HK-2 (cell line): ENCODE results near the gene RAB6B.

Experiments used
- DNase-seq: peaks from one replicate; pipeline ENCODE4 v3.0.0-alpha.2; 2018; ENCODE audit not compliant: unreplicated experiment

Gene RAB6B

DNA sequence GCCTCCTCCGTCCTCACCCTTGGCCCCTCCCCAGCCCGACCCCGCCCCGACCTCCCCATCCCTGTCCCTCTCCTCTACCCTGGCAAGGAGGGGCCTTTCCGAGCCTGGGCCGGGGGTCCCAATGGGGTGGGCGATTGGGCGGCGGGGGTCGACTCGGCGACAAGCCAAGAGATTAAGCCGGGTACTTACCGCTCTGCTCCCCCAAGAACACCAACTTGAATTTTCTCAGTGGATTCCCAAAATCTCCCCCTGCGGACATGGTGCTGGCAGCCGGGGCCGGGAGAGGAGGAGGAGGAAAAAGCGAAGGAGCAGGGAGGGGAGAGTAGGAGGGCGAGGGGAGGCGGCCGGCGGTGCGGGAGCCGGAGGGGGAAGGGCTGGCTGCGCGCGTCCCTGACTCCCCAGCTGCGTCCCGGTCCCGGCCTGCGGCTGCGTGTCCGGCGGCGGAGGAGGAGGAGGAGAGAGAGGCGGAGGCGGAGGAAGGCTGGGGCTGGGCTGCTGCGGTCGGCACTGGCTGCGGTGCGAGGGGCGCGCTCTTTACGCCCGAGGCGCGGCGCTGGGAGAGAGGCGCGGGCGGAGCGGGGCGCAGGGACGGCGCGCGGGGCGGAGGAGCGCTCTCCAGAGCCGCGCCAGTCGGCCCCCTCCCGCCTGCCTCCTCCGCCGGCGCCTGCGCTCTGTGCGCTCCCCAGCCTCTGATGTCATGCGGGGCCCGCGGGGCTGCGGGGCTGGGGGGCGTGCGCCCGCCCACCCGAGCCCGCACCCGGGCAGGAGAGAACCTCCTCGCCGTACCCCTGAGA, at the start of gene RAB6B:
Gene RAB6B (minus strand): TSS at position 675 of the 794 bp plus-strand sequence. CDS start 416 bp downstream, at position 259.
- peak; percentile 67 for DNase-seq

DNA sequence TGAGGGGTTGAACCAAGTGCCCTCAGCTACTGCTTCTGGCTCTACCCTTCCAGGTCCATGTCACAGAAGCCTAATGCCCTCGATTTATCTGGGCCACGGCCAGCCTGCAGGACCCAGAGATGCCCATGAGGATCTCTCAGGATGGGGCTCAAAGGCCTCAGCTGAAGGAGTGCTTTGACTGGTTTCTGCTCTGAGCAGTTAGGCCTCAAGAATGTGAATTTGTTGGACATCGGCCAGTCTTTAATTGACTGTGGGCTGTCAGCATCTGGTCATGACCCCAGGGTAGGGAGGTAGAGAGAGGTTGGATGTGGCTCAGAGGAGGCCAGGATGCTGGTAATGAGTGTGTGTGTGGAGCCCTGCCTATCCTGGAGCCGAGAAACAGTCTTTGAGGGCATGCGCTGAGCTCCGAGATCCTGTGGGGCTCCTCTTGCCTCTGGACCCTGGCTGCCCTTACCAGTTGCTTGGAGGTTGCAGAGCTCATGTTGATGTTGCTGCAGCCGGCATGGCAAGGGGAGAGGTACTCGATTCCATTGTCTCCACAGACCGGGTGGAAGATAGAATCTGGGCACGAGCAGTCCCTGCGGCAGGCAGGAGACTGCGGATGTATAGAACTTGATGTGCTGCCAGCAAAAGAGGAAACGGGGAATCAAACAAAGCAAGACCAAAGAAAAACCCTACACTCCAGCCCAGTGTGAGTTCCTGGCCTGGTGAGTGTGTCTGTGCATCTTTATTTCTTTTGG, 49.1 kb upstream of the RAB6B start:
- peak; percentile 71 for DNase-seq

DNA sequence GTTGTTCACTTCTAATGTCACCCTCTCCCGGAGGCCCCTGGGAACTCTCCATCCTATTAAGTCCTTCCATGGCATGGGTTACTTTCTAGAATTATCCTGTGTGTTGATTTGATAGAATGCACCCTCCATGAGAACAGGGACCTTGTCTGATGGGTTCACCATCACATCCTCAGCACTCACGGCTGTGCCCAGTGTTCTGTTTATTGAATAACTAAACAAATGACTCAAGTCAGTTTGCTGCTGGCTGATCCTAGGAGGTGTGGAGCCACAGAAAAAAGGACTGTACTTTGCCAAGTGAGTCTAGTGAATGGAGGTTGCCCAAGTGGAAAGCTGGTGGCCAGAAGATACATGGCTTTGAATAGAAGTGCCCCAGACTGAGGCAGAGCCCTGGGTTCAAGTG, 48.5 kb upstream of the RAB6B start:
- peak; percentile 34 for DNase-seq

DNA sequence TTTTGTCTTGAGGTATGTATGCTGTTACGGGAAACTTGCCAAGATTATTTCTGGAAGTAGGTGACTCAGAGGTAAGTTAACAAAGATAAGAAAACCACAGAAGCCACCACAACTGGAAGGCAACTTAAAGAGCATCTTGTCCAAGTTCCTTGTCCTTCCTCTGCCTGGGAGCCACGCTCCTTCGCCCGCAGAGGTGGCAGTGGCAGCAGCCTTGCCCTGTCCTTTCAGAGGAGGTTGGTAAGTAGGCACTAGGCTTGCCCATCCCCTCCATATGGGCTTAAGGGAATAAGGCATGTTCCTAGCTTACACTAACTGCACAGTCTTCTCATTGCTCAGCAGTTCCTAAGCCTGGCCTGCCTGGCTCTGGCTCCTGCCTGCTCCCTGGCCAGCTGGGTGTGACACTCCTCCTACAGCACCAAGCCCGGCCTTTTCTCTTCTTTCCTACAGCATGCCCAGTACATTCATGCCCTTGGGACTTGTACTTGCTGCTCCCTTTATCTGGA, 48.0 kb upstream of the RAB6B start:
- peak; percentile 70 for DNase-seq

DNA sequence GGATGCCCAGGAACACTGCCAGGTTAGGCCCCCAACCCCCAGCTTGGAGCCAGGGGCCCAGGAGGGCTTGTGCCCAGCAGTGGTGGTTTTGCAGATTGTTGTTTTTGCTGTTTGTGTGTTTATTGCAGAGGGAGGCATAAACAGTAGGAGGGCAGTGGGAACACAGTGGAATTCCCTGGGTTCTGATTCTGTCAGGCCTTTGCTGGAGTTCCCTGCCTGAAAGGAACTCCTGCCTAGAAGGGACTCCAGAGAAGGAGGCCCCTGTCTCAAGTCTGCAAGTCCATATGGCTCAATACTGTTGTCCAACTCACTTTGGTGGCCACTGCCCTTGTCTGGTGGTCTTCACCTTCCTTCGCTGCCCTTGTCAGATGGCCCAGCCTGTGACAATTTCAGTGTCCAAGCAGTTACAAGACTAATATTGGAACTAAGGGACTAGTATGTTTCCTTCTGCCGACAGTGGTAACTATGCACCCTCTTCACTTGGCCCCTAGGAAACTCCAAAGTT, 47.4 kb upstream of the RAB6B start:
- DNase-seq: no peak

DNA sequence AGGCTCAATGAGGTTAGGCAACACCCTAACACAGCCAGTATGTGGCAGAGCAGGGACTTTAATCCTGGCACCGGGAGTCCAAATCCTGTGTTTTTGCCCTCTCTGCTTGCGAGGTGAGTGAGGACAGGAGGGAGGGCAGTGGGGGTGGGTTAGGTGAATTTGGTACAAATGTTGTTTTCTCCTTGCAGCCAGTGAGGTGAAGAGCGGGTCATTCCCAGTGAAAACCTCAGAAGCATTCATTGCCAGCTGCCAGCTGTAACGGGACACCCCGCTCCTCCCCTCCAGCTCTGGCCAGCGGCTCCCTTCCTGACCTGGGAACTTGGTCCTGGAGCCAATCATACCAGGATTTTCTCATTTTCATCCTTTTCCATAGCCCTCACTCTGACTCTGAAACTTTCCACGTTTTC, 45.7 kb upstream of the RAB6B start:
- no peak for DNase-seq

DNA sequence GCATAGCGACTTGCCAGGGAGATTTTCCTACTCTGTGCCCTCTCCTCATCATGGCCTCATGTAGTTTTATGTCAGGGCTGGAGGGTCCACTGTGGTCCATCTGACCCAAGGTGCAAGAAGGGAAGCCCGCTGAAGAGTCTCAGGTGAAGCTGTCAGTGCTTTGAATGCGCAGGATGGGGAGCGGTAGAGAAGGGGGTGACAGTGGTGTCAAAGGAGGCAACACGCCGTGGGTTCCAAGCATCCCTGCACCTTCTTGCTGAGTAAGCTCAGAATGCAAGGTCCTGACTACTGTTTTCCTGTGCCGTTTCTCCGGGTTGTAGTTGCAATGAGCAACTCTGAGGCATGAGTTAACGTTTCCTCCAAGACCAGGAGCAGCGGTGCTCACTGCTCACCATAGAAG, 44.9 kb upstream of the RAB6B start:
- no peak for DNase-seq

DNA sequence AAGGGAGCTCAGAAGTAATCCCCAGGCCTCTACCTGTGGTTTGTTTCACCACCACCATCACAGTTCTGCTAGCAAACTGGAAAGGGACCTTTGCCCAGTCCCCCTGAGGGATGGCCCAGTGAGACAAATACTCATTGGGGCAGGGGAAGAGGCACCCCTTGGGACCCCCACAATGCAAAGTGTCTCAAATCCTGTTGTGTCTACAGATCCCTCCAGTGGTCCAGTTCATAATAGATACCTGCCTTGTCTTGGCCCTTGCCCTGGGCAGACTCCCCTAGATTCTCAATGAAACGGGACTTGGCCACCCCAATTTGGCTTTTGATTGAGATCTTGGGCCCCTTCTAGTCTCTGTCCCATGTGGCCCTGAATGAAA, 43.8 kb upstream of the RAB6B start:
- no peak for DNase-seq

DNA sequence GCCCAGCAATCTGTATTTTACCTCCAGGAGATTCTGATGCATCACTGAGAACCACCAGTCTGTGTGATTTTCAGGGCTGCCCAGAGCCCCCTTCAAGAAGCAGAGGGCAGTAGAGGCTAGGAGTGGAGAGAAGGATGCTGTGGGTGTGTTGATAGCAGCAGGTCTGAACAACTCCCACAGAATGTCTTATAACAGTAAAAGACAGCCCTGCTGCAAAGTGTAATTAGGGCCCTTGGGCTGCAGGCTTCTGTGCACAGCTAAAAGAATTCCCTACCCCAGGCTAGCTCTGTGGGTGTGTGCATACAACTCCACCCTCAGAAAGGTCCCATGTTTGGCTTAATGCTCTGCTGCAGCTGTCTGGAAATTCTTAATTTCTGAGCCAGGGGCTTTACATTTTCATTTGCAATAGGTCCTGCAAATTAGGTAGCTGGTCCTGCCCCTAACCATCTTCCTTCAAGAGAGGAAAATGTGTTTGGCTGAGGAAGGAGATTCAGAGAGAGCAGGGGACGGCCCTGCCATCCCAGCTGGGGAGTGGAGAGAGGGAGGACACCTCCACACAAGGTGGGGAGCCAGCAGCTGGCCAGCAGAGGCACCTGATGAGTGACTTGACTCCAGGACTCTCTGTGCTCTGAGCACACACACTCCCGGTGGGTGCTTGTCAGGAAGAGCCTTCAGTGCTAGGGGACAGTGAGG, 43.2 kb upstream of the RAB6B start:
- DNase-seq: no peak

DNA sequence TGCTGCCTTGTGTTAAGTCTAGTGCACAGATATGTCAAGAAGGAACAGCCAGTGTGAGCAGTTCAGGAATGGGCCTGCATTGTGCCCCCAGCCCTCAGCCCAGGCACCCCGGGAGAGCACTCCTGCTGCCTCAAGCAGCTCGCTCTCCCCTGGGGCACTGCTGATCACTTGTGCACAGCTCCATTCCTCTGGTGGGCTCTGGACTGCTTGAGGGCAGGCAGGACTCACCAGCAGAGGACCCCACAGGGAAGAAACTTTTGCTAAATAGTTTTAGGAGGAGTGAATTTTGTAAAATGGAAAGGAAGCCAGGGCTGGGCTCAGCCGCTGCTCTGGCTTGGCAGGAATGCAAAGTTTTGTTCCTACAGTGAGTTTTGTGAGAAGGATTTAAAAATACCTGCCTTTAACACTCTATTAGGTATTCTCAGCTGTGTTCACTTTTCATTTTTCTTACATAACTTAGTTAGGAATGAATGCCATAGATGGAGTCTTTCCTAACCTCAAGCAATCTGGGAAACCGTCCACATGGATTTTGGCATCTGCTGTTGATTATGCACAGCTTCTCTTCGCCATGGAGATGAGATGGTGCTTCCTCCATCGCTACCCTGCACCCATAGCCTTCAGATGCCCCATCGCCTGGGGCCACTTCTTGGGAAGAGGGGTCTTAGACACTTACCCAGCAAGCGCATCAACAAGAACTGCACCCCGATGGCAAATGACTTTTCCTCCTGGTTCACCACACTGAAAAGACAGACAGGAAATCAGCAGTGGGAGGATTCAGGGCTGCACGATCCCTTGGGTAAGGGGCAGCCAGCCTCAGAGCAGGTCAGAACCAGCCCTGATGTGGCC, 42.3 kb upstream of the RAB6B start:
- DNase-seq: no peak

DNA sequence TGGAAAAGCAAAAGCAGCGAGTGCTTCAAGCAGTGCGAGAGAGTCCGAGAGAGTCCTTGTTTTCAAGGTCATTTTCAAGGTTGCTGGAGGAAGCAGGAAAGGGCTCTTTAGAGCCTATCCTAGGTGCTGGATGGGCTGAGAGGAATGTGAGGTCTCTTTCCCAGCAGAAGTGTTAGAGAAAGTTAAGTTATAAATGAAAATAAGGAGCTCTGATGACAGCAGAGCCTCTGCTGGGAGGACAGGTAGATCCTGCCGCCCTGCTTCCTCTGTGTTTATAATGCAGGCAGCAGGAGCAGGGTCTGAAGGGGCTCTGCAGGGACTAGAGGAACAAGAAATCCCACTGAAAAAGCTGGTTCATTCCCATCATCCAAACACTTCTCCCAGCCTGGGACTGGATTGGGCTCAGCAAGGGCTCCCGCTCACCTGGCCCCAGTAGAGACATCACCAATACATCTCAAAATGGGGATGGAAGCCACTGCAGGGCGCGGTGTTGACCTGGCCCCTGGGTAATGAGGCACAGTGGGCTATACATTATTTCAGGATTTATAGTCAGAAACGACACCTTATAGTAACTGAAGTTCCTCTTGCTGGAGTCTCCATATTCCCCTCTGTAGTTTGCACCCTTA, 41.5 kb upstream of the RAB6B start:
- no peak for DNase-seq

DNA sequence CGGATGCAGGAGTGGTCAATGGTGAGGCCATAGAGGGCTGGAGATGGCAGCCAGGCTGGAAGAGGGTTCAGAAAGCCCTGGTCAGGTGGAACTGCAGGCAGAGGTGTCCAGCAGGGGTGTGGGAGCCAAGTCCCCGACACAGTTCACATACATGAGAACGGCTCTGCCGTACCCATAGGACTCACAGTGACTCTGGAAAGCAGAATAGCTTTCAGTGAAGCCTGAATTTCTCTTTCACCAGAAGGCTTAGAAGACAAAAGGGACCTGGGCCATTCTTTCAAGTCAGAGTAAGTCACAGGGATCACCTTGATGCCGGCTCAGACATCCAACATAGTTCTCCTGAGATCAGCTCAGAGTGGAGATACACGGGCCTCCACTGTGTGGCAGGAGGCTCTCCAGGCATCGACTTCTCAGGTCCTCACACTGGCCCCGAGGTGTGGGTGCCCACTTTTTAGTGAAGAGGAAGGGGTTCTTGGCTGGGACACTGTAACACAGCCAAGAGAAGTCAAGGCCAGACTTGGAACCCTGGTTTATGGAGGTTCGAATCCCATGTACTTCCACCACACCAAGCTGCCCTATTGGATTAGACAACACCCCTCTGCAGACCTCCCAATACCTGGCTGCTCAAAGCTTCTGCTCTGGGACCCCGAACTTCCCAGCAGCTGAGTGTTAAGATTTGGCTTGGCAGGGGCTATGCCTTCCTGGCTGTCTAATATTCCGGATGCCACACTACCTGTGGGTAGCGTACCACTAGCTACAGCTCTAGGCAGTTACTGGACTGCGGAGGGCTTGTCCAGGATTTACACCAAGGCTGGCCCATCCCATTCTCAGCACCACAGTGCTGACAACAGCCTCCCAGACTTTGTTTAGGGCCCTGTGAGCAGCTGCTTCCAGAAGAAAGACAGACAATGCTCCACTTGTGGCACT, 40.4 kb upstream of the RAB6B start:
- no peak for DNase-seq

DNA sequence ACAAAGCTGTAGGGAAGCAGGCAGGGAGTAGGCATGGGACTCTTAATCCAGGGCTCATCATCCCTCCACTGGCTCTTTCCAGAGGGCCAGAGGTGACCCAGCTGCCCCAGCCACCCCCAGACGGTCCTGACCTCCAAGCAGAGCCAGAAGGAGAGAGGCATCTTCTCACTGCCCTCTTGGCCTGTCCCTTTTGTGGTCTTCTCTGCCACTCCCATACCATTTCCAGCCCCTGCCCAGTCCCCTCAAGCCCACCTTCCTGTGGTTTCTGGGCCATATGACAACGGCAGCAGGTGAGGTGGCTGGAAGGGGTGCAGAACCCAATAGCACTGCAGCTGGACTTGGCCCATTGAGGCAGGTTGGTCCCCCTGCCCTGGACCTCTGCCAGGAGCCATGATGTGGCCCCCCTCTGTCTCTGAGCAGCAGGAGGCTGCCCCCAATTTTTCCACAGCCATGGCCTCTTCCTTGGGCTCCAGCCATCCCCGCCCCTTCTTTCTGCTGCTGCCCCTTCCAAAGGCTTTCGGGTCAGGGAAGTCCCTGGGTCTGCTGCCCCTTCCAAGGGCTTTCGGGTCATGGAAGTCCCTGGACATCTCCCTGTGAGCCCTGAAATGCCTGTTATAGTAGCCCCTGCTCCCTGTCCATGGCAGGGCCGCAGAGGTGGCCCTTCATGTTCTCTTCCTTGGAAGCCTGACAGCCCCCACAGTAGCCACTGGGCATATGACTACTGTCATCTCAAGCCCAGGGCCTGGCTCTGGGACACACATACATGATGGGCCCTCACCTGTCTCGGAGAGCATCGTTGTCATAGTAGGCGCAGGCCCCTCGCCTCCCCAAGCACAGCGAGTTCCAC, 39.5 kb upstream of the RAB6B start:
- DNase-seq: no peak

DNA sequence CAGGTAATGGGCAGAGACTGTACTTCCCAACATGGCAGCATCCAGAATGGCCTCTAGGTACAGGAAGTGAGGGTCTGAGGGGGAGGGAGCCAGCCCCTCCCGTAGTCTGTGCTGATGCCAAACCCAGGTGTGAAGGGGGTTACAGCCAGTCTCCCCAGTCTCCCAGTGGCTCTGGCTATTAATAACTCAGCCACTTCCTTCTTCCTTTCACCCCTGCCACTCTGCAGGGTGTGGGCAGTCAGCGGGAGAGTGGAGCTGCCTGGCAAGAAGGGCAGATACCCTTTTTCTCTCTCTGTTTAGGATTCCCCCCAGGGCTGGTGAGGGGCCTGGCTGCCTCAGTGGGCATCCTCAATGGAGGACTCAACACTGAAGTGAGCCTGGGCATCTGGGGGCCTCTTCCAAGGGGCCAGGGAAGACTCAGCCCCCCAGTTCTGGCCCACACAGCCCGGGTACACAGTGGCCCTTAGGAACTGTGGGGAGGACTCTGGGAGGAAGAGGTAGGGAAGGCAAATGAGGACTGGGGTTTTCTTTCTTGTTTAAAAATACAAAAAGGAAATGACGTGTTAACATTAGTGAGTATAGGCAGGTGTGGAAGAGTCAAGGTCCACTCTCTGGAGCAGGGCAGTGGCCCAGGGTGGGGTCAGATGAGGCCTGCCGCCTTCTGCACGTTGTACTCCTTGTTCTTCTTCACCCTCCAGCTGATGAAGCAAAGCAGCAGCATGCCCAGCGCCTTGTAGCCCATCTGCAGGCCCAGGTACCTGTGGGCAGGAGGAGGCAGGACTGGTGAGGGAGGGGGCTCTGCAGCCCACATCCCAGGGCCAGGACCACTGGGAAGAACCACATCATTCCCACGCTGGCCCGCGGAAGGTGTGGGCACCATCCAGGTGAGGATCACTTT, 38.6 kb upstream of the RAB6B start:
- no peak for DNase-seq

DNA sequence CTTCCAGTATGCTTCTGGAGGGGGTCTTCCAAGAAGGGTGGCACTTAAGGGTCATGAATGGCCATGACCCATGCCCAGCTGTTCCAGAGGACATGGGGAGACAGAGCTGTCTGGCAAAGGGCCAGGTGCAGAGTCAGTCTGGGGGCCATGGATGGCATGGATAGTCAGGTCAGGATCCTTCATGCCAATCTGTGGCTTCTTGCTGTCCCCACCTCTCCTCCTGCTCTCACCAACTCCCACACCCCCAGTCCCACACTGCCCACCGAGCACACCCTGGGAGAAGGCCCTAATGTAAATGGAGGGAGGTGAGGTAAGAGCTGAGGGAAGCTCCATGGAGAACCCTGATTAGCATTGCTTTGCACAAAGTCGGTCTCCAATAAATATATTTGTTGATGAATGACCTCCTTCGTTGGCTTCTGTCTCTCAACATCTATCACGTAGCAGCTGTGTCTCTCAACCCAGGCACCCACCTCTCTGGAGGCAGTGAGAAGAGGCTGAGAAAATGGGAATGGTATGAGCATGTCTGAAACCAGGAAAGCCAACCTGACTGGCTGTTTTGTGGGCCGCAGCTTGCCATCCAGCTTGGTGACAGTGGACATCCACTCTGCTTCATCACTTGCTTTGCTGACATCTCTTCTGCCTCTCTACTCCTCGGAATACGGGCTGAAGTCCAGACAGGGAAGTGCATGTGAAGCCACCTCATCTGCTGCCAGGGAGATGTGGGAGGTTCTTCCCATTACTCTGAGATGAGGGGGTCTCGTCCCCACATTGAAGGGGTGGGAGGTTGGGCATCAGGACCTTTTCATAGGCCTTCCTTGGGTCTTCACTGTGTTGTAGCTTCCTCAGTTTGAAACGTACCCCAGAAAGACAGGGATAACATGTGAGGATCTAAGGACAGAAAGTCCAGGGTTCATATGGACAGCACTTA, 37.7 kb upstream of the RAB6B start:
- no peak for DNase-seq

DNA sequence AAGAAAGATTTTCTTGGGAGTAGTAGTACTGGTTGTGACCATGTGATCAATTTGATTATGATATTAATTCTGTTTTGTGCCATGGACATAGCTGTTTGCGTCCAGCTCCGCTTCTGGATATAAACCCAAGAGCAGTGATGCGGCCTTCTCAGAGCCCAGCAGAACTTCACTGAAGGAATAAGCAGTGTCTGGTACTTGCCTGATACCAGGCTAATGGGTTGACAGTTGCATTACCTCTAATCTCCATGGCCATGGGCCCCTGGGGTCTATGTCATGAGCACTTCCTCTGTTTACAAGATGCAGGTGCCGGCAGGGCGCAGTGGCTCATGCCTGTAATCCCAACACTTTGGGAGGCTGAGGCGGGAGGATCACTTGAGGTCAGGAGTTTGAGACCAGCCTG, 36.3 kb upstream of the RAB6B start:
- DNase-seq: no peak

DNA sequence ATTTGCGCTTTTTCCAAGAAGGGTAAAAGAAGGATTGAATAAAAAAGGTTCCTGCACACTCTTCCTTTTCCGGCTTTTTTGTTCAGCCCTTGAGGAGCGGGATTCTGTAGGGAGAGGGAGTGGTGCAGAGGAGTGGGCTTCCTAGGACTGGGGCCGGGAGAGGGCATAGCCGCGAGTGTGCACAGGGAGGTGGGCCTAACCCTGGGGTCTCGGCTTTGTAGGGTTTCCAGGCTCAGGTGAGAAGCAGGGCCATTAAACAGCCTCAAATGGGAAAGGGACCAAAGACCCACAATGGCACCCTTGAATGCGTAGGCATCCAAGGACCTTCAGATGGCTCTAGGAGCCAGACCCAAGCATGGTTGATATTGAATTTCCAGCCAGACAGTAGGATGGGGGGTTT, 35.4 kb upstream of the RAB6B start:
- DNase-seq: no peak
